ENCODE measurements around the gene LMO7. TPM values are rescaled to one million over a fixed set of nuclear protein-coding genes. Genes with fewer than 3 reads are reported as not detected.

LMO7 gene
- total RNA-seq, 1 experiment from 2014 or later, result 14.1 TPM

- DNase-seq (ENCODE audit: low spot score), result no peak
These were observed 206.9 kb downstream of the LMO7 start for GRCh38 chr13:75843074-75843473.

- no peak for DNase-seq (ENCODE audit: low spot score)
These were observed 207.9 kb downstream of the LMO7 start for GRCh38 chr13:75843991-75844390.

- DNase-seq (ENCODE audit: low spot score), result no peak
These were observed 211.5 kb downstream of the LMO7 start for GRCh38 chr13:75847588-75847987.

GRCh38 chr13:75850916-75851315, 214.8 kb downstream of the LMO7 start:
- DNase-seq (ENCODE audit: low spot score), result no peak

- DNase-seq (ENCODE audit: low spot score), result no peak
These were observed 219.1 kb downstream of the LMO7 start for GRCh38 chr13:75855216-75855615.

- no peak for DNase-seq (ENCODE audit: low spot score)
These were observed 219.7 kb downstream of the LMO7 start for GRCh38 chr13:75855847-75856246.

GRCh38 chr13:75857291-75857690, 221.2 kb downstream of the LMO7 start:
- DNase-seq (ENCODE audit: low spot score), result no peak

- DNase-seq (ENCODE audit: low spot score), result no peak
These were observed 224.8 kb downstream of the LMO7 start for GRCh38 chr13:75860935-75861334.

- DNase-seq (ENCODE audit: low spot score), result no peak
These were observed 225.7 kb downstream of the LMO7 start for GRCh38 chr13:75861786-75862185.

- DNase-seq (ENCODE audit: low spot score), result no peak
These were observed 228.6 kb downstream of the LMO7 start for GRCh38 chr13:75864718-75865117.

GRCh38 chr13:75867379-75868117, 231.4 kb downstream of the LMO7 start:
- no peak for DNase-seq (ENCODE audit: low spot score)

- DNase-seq (ENCODE audit: low spot score), result no peak
These were observed 233.9 kb downstream of the LMO7 start for GRCh38 chr13:75869981-75870380.

GRCh38 chr13:75870397-75870903, 234.3 kb downstream of the LMO7 start:
- no peak for DNase-seq (ENCODE audit: low spot score)

GRCh38 chr13:75871059-75871458, 234.9 kb downstream of the LMO7 start:
- DNase-seq (ENCODE audit: low spot score), result no peak

GRCh38 chr13:75872980-75873379, 236.8 kb downstream of the LMO7 start:
- DNase-seq (ENCODE audit: low spot score), result no peak

GRCh38 chr13:75873494-75873893, 237.4 kb downstream of the LMO7 start:
- DNase-seq (ENCODE audit: low spot score), result no peak

GRCh38 chr13:75875450-75875849, 239.3 kb downstream of the LMO7 start:
- no peak for DNase-seq (ENCODE audit: low spot score)

GRCh38 chr13:75876142-75877050, 240.3 kb downstream of the LMO7 start:
- DNase-seq (ENCODE audit: low spot score), result peak; percentile 43

- DNase-seq (ENCODE audit: low spot score), result no peak
These were observed 240.9 kb downstream of the LMO7 start for GRCh38 chr13:75877071-75877470.

- no peak for DNase-seq (ENCODE audit: low spot score)
These were observed 243.5 kb downstream of the LMO7 start for GRCh38 chr13:75879656-75880055.

- peak; percentile 75 for DNase-seq (ENCODE audit: low spot score)
These were observed 245.1 kb downstream of the LMO7 start for GRCh38 chr13:75881109-75881775.

GRCh38 chr13:75882261-75882660, 246.1 kb downstream of the LMO7 start:
- no peak for DNase-seq (ENCODE audit: low spot score)

All from H4 (cell line).